GM10266 (cell line): ENCODE measurements around the gene ARAP1.

ENCODE experiments used
- DNase-seq: peaks from one replicate; pipeline ENCODE4 v3.0.0; 2012; ENCODE audit errors: extremely low spot score
- TF ChIP-seq, protein P1 (sequence below): IDR thresholded peaks from 2 replicates; pipeline ENCODE4 v1.5.1; 2012; ENCODE audit warnings: mild to moderate bottlenecking, low read depth; ENCODE audit not compliant: control insufficient read depth, insufficient read depth; ENCODE audit errors: missing control alignments

Gene ARAP1

DNA sequence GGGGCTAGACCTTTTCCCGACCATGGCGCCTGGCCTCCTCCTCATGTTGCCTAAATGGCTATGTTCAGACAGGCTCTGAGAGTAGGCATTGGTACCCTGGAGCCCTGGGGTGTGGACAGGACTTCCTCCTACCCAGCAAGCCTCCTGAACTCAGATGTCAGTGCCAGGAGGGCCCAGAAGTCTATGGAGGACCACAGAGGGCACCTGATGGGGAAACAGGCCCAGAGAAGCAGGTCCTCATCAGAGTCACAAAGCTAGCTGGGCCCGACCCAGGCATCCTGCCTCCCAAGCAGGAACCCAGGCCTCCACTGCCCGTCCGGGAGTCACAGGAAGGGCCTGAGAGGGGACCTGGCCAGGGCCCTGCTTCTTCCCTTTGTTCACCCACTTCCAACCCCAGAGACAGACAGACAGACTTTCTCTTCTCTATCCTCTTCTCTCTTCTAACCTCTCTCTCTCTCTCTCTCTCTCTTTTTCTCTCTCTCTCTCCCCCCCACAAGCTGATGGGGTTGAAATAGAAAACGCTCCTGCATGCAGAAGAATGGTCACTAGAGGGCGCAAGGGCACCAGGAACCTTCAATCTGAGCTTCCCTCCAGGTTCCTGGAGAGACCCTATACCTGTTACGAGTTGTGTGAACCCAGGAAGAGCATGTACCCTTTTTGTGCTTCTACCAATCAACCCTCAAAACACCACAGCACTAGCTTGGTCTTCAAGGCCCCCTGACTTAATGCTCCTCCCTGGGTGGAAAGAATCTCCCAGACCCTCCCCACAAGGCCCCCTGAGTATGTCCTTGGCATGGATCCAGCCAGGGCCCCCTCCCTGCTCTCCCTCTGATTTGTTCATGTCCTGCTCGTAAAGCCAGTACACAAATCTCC, 27.1 kb downstream of the ARAP1 start:
- peak; percentile 82 for DNase-seq
- TF ChIP-seq, protein P1, sequence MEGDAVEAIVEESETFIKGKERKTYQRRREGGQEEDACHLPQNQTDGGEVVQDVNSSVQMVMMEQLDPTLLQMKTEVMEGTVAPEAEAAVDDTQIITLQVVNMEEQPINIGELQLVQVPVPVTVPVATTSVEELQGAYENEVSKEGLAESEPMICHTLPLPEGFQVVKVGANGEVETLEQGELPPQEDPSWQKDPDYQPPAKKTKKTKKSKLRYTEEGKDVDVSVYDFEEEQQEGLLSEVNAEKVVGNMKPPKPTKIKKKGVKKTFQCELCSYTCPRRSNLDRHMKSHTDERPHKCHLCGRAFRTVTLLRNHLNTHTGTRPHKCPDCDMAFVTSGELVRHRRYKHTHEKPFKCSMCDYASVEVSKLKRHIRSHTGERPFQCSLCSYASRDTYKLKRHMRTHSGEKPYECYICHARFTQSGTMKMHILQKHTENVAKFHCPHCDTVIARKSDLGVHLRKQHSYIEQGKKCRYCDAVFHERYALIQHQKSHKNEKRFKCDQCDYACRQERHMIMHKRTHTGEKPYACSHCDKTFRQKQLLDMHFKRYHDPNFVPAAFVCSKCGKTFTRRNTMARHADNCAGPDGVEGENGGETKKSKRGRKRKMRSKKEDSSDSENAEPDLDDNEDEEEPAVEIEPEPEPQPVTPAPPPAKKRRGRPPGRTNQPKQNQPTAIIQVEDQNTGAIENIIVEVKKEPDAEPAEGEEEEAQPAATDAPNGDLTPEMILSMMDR = peak; percentile 87

DNA sequence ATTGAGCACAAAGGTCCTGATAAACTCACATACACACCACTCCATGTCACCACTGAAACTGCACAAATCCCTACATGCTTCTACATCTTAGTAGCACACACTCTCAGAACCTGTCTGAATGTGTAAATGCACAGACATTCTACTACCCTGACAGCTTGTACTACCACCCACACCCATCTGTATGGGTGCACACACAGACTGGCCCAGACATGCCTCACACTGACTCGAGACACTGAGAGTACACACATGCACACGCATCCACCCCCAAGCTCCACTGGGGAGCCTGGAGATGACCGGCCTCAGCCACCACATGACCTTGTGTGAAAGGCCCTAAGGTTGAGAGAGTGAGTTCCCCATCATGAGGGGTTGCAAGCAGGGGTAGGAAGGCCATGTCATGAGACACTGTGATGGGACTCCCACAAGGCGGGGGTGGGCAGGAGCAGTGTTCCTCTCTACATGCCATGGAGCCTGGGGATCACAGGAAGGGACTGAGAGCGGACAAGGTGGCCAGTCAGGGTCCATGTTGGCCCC, 28.1 kb downstream of the ARAP1 start:
- no peak for DNase-seq
- TF ChIP-seq, protein P1 = no peak

DNA sequence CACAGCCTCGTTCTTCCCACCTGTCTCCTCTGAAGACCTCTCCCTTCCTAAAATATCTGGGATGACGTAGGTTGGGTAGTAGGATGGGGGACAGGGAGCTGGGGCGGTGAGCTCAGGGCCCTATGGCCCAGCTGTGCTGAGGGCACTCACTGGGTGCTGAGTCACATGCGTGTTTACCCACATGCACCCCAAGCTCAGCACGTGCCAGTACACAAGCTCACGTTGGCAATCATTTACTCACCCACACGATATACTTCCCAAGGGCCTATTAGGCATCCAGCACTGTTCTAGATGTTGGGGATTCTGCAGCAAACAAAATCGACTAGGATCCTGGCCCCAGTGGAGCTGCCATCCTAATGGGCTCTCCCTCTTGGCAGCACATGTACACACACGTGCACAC, 28.7 kb downstream of the ARAP1 start:
- TF ChIP-seq, protein P1 = no peak
- DNase-seq = no peak

DNA sequence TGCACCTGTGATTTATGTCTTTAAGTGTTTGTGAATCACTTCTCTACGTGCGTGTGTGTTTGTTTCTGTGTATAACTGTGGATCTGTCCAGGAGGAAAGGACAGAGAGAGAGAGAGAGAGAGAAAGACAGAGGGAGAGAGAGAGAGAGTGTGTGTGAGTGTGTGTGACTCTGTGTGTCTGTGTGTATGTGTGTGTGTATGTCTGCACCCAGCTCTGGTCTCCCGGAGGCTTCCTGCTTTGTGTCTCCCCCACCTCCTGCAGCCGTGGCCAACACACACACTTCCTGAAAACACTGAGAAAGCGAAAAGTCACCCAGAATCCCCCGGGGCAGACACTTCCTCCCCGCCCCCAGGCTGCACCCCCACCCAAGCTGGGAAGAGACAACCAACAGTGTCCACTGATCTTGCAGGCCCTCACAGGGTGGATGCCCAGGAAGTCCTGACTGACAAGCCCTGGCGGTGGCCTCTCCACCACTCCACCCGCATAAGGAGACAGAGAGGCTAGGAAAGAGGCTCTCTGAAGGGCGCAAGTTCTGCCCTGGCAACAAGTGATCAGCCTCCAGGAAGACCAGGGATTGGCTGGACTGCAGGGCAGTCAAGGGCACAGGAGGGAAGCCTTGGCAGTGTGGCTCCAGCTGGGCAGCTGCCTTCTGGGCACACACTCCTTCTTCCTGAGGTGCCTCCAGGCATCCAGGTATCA, 30.0 kb downstream of the ARAP1 start:
- TF ChIP-seq, protein P1 = no peak
- DNase-seq = peak; percentile 94

DNA sequence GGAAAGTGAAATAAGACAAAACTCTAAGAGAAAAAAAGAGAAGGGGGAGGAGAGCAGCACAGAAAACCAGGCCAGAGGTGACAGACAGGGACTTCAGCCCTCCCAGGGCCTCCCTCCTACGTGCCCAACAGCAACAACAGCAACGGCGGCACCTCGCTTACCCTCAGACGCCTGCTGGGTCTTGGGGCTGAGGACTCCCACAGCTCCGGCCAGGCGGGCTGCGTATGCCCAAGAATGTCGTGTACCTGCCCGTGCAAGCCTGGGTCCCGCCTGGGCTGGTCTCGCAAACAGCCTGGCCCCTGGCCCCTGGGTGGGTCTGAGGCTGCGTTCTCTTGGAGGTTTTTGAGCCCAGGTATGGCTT, 30.5 kb downstream of the ARAP1 start:
- no peak for DNase-seq
- TF ChIP-seq, protein P1 = no peak

DNA sequence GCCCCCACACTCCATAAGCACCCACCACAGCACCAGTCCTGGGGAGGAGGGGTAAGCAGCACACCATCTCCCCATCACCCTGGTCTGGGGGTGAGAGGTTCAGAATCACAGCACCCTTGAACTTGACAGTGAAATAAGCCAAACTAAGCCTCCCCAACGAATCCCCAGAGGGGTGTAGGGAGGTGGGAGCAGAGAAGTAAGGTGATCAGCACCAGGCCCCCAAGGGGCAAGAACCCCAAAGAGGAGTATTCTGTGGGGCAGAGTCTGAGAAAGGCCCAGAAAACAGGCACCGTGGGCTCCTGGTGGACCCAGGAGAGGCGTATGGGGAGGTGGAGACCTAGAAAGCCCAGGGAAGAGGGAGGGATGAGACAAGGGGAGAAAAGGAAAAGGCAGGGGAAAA, 30.9 kb downstream of the ARAP1 start:
- no peak for DNase-seq
- TF ChIP-seq, protein P1 = no peak

DNA sequence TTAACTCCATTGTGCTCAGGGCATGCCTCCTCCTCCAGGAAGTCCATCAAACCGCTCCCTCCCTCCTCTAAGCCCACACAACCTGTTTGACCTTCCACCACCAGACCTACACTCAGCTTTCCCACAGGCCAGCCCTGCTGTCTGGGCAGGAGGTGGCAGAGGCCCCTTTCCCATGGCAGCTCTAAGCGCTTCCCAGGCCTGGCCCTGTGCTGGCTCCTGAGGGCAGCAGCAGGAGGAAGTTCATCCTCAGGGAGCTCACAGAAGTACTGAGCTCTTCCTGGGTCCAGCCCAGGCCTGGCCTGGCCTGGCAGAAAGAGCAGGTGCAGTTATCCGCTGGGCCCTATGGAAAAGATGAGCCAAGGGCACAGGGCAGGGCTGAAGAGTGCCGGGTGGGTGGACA, 31.4 kb downstream of the ARAP1 start:
- DNase-seq = no peak
- TF ChIP-seq, protein P1 = no peak
